Lung (tissue), 12 donors: Measurements from ENCODE around the gene COBL. TPM values are rescaled to one million over a fixed set of nuclear protein-coding genes. Genes with fewer than 3 reads are reported as not detected.

ENCODE experiments used
- ATAC-seq: fragments of 200-7000 bp; cut with Tn5 transposase; one replicate; pipeline ENCODE4 v1.9.1; 2020; ENCODE audit warnings: moderate number of reproducible peaks; ENCODE audit not compliant: insufficient read depth, low FRiP score
- DNase-seq, 3 donors: peaks; one replicate each; pipeline ENCODE4 v3.0.0-alpha.2; 2013 to 2017
- H3K27ac ChIP-seq, 2 donors: one replicate each; pipeline ENCODE4 v1.5.1; 2013; ENCODE audit warnings: mild to moderate bottlenecking in 2 of 2, moderate library complexity in 2 of 2, control low read depth in 1 of 2, inconsistent platforms in 1 of 2, low read depth in 1 of 2, low read length in 1 of 2
- H3K27me3 ChIP-seq, 3 donors: one replicate each; pipeline ENCODE4 v1.5.1; 2013; ENCODE audit warnings: low read length in 2 of 3; ENCODE audit not compliant: control insufficient read depth in 3 of 3, insufficient read depth in 3 of 3
- H3K36me3 ChIP-seq, 4 donors: one replicate each; pipeline ENCODE4 v1.5.1; 2013; ENCODE audit warnings: low read length in 4 of 4, mild to moderate bottlenecking in 1 of 4, moderate library complexity in 1 of 4; ENCODE audit not compliant: control insufficient read depth in 4 of 4, insufficient read depth in 4 of 4
- H3K4me1 ChIP-seq, 5 donors: one replicate each; pipeline ENCODE4 v1.5.1; 2013; ENCODE audit warnings: low read length in 5 of 5, mild to moderate bottlenecking in 2 of 5, moderate library complexity in 1 of 5; ENCODE audit not compliant: control insufficient read depth in 5 of 5, insufficient read depth in 5 of 5
- H3K4me3 ChIP-seq: one replicate; pipeline ENCODE4 v1.5.1; 2013; ENCODE audit warnings: mild to moderate bottlenecking, control low read depth, moderate library complexity
- H3K9ac ChIP-seq, 2 donors: one replicate each; pipeline ENCODE4 v1.5.1; 2013; ENCODE audit warnings: low read length in 2 of 2, control low read depth in 1 of 2; ENCODE audit not compliant: insufficient read depth in 1 of 2
- H3K9me3 ChIP-seq, 4 donors: one replicate each; pipeline ENCODE4 v1.5.1; 2013; ENCODE audit warnings: low read length in 3 of 4, mild to moderate bottlenecking in 1 of 4, moderate library complexity in 1 of 4; ENCODE audit not compliant: control insufficient read depth in 4 of 4, insufficient read depth in 3 of 4
- WGBS, 2 donors: extraction: QIAGEN DNeasy Blood & Tissue Kit; methylation state at CpG; one replicate each; pipeline ENCODE4 v1.1.7; 2013; 5-methylcytosine and 5-hydroxymethylcytosine counted together
- polyA plus RNA-seq, 2 donors: library from polyadenylated mRNA; stranded (reverse); fragments of 200-250 nt; gene quantifications; one replicate each; pipeline ENCODE4 v1.2.1, GENCODE V29; 2013
- total RNA-seq, 2 donors: library from RNA; depleted of rRNA in 1 of 2; stranded (reverse); fragments of >200 nt in 1 of 2; gene quantifications; one replicate each; pipeline ENCODE4 v1.2.1, GENCODE V29; 2014 to 2021
- TF ChIP-seq, protein P1 (sequence below): IDR thresholded peaks from 2 replicates; pipeline ENCODE4 v1.5.1; 2012; ENCODE audit warnings: mild to moderate bottlenecking; ENCODE audit errors: control extremely low read depth, extremely low read depth
- donor health status: control.
- donor health status: control.
- donor health status: Bipolar disorder and iron deficiency.
- donor health status: healthy.
- donor health status: DM: yes; HTN: yes; CAD: no.

Gene COBL
- total and polyA plus RNA-seq, 4 donors: 6.3 to 38.1 (median 15.0) TPM

DNA sequence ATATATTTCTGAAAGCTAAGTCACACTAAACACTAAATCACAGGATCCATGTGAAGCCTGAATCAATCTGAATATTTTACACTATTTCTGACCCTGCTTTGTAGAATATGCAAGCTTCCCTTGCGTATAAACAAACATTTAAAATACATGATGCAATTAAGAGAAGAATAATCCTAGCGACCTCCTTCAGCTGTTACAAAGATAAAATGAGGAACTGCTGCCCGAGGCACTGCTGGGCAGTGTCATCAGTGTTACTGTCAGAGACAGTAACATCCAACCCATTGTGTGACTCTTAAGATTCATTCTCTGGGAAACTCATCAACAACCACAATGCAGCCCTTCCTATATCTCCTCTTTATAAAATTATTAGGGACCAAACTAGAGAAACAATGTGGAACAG lies 61.6 kb downstream of the COBL start:
- DNase-seq (no peak), ATAC-seq (no peak)
- Histone ChIP-seq H3K9ac (no peak overlapping the region), H3K4me3 (no peak overlapping the region), H3K36me3 (no peaks in the 10 kb centered on the region), H3K27ac (peak overlapping the region in 1 of 2 donors; percentile 72), H3K4me1 (peaks cover 0 to 11% (median 0%) of the 10 kb centered on the region in 5 donors), H3K27me3 (no peaks in the 10 kb centered on the region), H3K9me3 (no peaks in the 10 kb centered on the region)
- 52 to 78% methylated on average over 3 of the region's 3 CpGs for WGBS, 2 donors
- TF ChIP-seq, protein P1, sequence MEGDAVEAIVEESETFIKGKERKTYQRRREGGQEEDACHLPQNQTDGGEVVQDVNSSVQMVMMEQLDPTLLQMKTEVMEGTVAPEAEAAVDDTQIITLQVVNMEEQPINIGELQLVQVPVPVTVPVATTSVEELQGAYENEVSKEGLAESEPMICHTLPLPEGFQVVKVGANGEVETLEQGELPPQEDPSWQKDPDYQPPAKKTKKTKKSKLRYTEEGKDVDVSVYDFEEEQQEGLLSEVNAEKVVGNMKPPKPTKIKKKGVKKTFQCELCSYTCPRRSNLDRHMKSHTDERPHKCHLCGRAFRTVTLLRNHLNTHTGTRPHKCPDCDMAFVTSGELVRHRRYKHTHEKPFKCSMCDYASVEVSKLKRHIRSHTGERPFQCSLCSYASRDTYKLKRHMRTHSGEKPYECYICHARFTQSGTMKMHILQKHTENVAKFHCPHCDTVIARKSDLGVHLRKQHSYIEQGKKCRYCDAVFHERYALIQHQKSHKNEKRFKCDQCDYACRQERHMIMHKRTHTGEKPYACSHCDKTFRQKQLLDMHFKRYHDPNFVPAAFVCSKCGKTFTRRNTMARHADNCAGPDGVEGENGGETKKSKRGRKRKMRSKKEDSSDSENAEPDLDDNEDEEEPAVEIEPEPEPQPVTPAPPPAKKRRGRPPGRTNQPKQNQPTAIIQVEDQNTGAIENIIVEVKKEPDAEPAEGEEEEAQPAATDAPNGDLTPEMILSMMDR: no peak

GRCh38 chr7:51253157-51253556 lies 63.5 kb downstream of the COBL start:
- Histone ChIP-seq H3K4me1 (peaks cover 0 to 15% (median 0%) of the 10 kb centered on the region in 5 donors), H3K36me3 (no peaks in the 10 kb centered on the region), H3K27ac (no peak overlapping the region), H3K27me3 (no peaks in the 10 kb centered on the region), H3K4me3 (no peak overlapping the region), H3K9ac (no peak overlapping the region), H3K9me3 (no peaks in the 10 kb centered on the region)
- ATAC-seq: no peak
- TF ChIP-seq, protein P1: no peak
- WGBS, 2 donors: 90 to 95% methylated on average over 3 of the region's 3 CpGs
- no peak for DNase-seq

GRCh38 chr7:51251290-51251689 lies 65.3 kb downstream of the COBL start:
- TF ChIP-seq, protein P1: no peak
- Histone ChIP-seq H3K4me1 (peaks cover 0 to 15% (median 2%) of the 10 kb centered on the region in 5 donors), H3K36me3 (no peaks in the 10 kb centered on the region), H3K9ac (no peak overlapping the region), H3K9me3 (no peaks in the 10 kb centered on the region), H3K4me3 (no peak overlapping the region), H3K27me3 (no peaks in the 10 kb centered on the region), H3K27ac (no peak overlapping the region)
- 83 to 87% methylated on average over 4 of the region's 4 CpGs for WGBS, 2 donors
- ATAC-seq (no peak), DNase-seq (no peak)

GRCh38 chr7:51250512-51250911 lies 66.1 kb downstream of the COBL start:
- Histone ChIP-seq H3K27me3 (no peaks in the 10 kb centered on the region), H3K4me3 (no peak overlapping the region), H3K36me3 (no peaks in the 10 kb centered on the region), H3K9ac (no peak overlapping the region), H3K4me1 (peaks cover 0 to 10% (median 0%) of the 10 kb centered on the region in 5 donors), H3K9me3 (no peaks in the 10 kb centered on the region), H3K27ac (no peak overlapping the region)
- no peak for DNase-seq
- TF ChIP-seq, protein P1: no peak
- no peak for ATAC-seq
- 92 to 96% methylated on average over 2 of the region's 2 CpGs for WGBS, 2 donors
